ENCODE data around the gene MPZL1.
"Not testable (repeated sequence)": the region's sequence is repeated elsewhere in the genome, so short reads cannot be mapped to it uniquely, and the experiment has no call there.

The MPZL1 gene

GRCh38 chr1:167821969-167822685 lies 100.3 kb downstream of the MPZL1 start:
- no peak for TF ChIP-seq CTCF (IDR thresholded peaks at IDR 0.05; ENCODE audit: low read length, missing control alignments)
- no peak overlapping the region for H3K4me3 ChIP-seq (replicated peaks; ENCODE audit: low read depth, low read length)
- DNase-seq (ENCODE audit: low read depth), result peak; percentile 35

GRCh38 chr1:167824163-167824794 lies 102.5 kb downstream of the MPZL1 start:
- TF ChIP-seq CTCF (IDR thresholded peaks at IDR 0.05; ENCODE audit: low read length, missing control alignments), result no peak
- DNase-seq (ENCODE audit: low read depth), result no peak
- no peak overlapping the region for H3K4me3 ChIP-seq (replicated peaks; ENCODE audit: low read depth, low read length)

GRCh38 chr1:167825419-167826079 lies 103.8 kb downstream of the MPZL1 start:
- DNase-seq (ENCODE audit: low read depth), result no peak
- H3K4me3 ChIP-seq (replicated peaks; ENCODE audit: low read depth, low read length), result no peak overlapping the region
- TF ChIP-seq CTCF (IDR thresholded peaks at IDR 0.05; ENCODE audit: low read length, missing control alignments), result no peak

GRCh38 chr1:167826127-167826526 lies 104.3 kb downstream of the MPZL1 start:
- DNase-seq (ENCODE audit: low read depth), result no peak
- no peak overlapping the region for H3K4me3 ChIP-seq (replicated peaks; ENCODE audit: low read depth, low read length)
- TF ChIP-seq CTCF (IDR thresholded peaks at IDR 0.05; ENCODE audit: low read length, missing control alignments), result no peak

GRCh38 chr1:167829868-167830267 lies 108.1 kb downstream of the MPZL1 start:
- no peak for TF ChIP-seq CTCF (IDR thresholded peaks at IDR 0.05; ENCODE audit: low read length, missing control alignments)
- no peak overlapping the region for H3K4me3 ChIP-seq (replicated peaks; ENCODE audit: low read depth, low read length)
- DNase-seq (ENCODE audit: low read depth), result peak; percentile 22

- H3K4me3 ChIP-seq (replicated peaks; ENCODE audit: low read depth, low read length); DNase-seq (ENCODE audit: low read depth): not testable (repeated sequence)
Observed at GRCh38 chr1:167830668-167831067, 108.9 kb downstream of the MPZL1 start.

- no peak for TF ChIP-seq CTCF (IDR thresholded peaks at IDR 0.05; ENCODE audit: low read length, missing control alignments)
- no peak for DNase-seq (ENCODE audit: low read depth)
- H3K4me3 ChIP-seq (replicated peaks; ENCODE audit: low read depth, low read length), result no peak overlapping the region
Observed at GRCh38 chr1:167832693-167833092, 110.9 kb downstream of the MPZL1 start.

Data from fibroblast of pulmonary artery (primary cell).